Measurements from ENCODE around the gene SUGCT.

The SUGCT gene

DNA sequence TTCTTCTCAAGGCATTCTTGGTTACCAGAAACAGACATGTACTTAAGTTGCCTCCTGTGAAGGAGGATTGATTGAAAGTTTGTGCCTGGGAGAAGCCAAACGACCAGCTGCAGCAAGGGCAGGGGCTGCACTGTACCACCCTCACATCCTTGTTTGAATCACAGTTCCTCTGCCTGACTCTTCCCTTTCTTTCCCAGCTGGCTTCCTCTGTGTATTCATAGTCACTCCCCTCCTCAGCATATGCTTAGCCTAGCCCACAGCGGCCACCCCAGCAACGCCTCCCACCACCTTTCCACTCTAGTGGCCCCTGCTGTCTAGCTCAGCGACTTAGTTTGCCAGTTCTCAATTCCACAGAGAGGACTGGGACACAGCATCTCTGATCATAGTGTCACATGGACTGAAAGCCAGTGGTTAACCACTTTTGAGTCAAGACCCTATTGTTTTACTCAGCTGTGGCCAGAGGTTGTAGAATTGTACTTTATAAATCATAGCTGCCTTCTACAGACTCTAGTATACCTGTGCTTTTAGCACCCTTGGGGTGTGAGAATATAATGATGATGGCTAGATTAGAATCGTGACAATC is 643.0 kb downstream of the SUGCT start:
- DNase-seq (ENCODE audit: low read depth): no peak

DNA sequence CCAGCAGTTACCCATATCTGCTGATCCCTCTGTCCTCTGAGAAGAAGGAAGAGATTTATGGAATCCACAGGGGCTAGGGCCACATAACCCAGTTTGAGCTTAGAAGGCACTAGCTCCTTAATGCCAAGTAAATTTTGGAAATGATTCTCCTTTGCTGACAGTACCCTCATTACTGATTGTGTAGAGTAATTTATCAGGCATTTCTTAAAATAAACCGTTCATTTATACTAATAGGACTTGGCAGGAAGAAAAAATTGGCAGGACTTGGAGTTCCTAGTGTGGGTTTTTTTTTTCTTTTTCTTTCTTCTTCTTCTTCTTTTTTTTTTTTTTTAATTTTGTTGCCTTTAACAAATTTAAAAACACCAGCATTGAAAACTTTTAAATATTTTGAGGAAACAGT is 645.7 kb downstream of the SUGCT start:
- no peak for DNase-seq (ENCODE audit: low read depth)

DNA sequence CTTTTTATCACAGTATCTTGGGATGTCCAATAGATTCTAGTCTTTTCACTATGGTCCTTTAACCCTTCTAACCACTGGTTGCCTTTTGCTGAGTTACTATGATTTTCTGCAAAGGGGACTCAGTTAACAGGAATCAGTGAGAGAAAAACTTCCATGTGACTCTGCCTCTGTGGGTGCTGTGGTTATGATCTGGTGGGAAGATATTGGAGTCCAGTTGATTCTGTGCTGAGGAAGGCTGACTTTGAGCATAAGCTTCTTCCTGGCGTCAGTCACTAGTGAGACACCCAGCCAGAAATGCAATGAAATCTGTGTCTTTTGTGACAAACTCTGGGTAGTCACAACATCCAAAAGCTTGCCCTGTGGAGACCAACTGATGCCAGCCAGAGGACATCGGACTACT is 648.0 kb downstream of the SUGCT start:
- DNase-seq (ENCODE audit: low read depth): no peak

DNA sequence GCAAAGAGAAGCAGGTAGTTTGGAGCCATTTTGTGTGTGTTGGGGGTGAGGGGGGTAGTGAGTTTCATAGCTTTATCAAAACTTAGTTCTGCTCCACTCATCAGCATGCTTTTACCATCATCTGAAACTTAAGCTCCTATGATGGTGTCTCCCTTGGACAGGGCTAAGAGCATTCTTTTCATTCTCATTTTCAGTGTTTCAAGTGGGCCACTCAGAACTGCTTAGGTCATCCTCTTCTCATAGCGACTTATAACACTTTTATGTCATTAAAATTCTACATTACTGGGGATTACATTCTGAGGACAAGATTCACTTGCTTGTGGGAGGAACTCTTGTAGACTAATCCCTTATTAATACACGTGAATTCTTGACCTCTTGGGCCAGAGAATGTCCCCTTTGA is 649.4 kb downstream of the SUGCT start:
- no peak for DNase-seq (ENCODE audit: low read depth)

DNA sequence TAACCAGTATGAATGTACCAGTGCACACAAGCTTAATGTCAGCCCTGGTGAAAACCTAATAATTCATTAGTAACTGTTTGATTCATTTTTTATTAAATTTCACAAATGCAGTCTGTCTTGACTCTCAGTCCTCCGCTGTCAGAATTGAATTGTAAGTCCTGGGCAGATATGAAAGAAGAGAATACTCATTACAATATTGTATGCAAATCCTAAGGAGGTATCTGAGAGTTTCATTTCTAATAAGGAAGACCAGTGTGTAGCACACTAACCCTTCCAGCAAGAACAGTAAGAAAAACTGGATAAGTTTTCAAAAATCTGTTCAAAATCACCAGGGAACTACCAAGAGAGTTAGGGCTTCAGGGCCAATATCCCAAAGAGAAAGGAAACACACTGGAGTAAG is 652.1 kb downstream of the SUGCT start:
- no peak for DNase-seq (ENCODE audit: low read depth)

DNA sequence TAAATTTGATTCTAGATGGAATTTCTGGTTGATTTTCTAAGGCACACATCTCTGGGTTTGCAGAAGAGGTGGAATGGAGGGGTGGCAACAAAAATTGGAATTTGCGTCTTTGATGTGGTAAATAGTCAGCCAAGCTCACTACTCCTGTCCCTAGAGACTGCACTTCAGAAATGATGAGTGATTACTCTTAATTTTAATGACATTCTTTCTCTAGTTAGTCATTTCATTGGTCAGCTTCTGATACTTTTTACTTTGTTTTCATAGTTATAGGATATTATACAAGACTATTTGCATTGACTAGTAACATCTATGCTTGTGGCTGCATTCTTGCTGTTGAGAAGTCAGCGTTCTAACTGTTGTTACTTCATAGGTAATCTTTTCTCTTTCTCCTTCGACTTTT is 658.3 kb downstream of the SUGCT start:
- DNase-seq (ENCODE audit: low read depth): no peak

DNA sequence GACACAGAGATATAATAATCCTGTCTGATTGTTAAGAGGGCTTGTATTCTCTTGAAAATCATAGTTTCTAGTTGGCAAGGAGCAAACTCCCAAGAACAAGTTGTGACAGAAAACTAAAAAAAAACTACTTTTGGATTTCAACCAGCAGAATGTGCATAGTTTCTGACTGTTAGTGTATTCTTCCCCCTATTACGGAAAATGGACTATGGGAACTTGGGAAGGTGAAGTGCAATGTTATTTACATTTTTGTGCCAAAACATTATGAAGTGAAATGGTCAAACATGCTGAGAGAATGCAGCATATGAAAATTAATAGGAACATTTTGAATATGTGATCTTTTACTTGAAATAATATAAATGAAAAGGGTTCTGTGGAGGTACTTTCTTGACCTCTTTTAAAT is 660.8 kb downstream of the SUGCT start:
- no peak for DNase-seq (ENCODE audit: low read depth)

DNA sequence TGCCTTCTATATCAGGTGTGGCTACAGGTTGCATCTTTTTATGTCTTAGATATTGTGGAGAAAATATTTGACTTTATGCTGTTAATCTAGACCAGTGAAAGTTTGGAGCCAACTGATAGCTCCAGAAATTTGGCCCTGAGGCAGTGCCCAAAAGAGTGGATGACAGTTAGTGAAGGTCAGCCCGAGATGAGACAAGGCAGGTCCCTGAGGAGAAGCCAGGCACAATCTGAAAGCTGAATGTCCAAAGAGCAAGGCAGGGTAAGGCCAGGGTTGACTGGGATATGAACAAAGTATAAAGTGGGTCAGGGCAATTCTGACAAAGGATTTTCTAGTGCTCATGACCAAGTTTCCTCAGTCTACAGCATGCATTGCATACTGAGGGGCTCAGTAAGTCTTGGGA is 661.9 kb downstream of the SUGCT start:
- DNase-seq (ENCODE audit: low read depth): no peak

DNA sequence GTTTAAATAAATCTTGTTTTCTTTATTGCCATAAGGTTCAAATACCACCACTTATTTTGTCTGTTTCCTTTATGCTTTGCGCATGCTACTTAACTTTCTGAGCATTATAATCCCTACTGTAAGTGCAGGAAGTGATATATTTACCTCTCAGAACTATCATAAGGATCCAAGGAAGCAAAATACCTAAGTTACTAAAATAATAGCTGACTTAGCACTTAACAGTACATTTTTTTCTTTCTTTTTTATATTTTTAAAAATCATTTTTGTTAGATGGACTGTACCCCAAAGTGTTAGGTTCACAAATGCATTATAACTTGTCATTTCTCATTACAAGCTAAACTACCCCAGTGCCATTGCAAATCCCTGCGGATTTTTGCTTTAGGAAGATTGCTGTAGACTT is 663.8 kb downstream of the SUGCT start:
- no peak for DNase-seq (ENCODE audit: low read depth)

DNA sequence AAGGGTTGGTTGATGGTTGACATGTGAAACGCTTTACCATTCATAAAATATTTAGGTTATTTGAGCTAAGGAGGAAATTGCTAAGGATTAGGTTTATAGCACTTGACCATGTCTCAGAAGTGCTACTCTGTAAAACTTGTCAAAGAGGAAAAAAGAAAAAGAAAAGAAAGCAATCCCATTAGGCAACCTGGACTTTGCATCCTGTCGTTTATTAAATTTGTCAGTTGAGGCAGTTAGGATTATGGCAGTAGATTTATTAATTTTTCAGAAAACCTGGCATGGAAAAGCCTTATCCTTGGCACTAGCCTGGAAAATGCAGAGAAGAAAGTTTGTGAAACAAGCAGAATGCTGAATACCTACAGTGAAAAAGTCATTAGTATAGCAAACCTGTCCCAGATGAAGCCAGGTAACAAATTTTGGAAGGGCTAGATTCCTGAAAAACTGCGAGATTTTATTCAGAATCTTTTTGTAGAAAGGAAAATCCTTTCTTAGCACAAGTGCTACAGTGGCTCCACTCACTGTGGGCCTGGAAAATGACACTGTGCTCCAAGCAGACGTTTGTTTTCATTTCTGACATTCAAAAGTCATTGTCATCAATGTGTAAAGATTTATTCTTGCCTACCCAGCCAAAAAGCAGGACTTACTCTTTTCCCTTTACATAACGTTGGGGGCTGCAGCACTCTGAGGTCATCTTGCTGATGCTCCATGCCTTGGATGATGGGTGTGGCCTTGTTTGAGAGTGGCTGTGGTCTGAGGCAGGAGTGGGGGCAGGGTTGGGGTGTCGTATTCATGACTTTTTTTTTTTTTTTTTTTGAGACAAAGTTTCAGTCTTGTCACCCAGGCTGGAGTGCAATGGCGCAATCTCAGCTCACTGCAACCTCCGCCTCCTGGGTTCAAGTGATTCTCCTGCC is 664.9 kb downstream of the SUGCT start:
- DNase-seq (ENCODE audit: low read depth): no peak

DNA sequence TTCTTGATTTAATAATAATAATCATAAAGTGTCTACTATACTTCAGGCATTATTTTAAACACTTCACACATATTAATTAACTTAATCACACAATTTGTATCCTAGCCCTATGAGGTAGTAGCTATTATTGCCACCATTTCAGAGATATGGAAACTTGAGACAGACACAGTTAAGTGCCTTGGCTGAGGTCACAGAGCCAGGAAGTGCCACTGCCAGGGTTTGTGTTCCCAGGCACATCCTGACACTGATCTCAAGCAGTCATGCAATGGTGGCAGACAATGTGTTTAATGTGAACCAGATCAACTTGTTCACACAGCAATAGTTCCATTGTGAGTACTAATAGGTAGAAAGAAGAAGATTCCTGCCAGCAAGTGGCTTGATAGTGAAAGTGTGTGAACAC is 666.0 kb downstream of the SUGCT start:
- no peak for DNase-seq (ENCODE audit: low read depth)

DNA sequence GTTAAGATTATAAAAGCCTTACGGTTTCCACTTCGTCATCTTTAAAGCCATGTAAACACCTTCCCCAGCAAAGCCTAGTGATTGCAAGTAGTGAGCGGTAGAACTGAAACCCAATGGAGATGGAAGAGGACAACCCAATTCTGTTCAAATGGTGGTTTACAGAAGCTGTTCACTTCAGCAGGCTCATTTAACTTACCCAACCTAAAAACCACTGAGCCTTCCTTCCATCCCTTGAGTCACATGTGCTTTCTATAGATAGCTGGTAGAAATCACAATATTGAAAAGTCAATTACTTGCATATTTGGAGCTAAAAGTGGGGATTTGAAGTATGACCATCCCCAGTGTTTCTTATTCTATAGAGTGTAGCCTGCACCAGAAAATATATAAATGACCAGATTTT is 667.7 kb downstream of the SUGCT start:
- DNase-seq (ENCODE audit: low read depth): no peak

DNA sequence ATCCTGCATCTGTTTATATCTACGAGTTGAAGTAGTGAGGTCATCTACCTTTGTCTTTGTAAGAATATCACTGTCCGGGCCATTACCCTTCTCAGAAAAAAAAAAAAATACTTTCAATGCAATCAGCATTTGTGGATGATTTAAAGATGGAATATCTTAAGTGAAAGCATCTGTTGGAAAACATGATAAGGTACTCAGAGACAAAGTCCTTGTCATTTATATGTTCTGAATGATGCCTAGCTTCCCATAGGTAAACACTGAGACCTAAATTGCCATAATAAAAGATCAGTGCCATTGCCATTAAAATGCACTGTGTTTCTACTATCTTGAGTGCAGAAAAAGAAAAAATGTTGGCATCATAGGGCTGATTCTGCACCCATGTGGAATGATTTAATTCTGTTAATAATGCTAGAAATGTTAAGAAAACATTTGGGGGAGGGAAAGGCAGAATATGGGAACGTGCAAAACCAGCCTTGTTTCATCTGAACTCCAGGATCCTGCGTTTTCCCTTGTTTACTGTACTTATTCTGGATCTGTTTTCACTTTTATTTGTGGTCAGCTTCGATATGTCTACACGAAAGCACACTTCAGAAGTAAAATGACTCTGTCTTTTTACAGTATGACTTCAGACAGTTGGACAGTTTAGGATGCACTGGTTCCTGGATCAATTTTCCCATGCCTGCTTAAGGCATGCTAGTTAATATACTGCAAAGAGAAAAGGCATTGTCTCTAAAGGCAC is 669.8 kb downstream of the SUGCT start:
- DNase-seq (ENCODE audit: low read depth): no peak

DNA sequence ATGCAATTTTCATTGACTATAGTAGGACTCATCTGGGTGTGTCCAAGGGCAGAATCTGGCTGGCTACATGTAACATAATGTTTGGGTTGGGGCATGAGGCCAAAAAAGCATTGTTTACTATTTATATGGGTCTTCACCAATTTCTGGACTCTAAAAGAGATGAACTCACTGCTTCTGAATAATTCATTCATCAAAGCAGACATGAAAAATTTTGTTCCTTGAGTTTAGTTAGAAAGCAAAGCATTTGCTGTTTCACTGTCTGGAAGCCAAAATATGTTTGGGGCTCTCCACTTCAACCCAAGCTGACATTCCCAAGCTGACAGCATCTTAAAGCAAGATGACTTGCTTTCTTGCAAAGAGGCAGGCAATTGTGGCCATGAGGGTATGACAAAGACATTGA is 670.6 kb downstream of the SUGCT start:
- DNase-seq (ENCODE audit: low read depth): no peak

DNA sequence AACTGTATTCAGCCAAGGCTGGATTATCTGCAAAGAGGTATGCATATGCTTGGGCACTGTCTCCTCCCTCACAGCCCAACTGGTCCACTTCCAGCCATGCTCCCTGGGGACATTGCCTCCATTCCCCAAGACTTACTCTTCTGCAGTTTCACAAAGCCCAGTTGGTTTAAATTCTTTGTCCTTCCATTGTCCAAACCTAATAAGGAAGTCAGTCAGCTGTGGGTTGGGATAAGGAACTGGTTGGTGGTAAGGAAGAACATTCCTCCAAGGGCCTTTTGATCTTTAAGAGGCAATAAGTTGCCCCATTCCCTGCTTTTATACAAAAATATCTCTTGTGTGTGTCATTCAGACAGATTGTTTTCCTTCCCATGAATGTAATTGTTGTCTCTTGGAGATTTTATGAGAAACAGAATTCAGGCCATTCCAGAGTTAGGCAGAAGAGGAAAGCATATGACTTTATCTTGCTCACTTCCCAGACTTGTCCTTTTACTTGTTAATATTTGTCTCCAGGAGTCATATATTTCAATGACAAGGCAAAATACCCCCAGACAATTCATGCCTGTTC is 673.7 kb downstream of the SUGCT start:
- peak; percentile 69 for DNase-seq (ENCODE audit: low read depth)

DNA sequence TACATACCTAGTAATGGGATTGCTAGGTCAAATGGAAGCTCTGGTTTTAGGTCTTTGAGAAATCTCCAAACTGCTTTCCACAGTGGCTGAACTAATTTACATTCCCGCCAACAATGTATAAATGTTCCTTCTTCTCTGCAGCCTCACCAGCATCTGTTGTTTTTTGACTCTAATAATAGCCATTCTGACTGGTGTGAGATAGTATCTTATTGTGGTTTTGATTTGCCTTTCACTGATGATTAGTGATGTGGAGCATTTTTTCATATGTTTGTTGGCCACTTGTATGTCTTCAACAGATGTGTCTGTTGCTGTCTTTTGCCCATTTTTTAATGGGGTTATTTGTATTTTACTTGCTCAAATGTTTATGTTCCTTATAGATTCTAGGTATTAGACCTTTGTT is 675.5 kb downstream of the SUGCT start:
- no peak for DNase-seq (ENCODE audit: low read depth)

DNA sequence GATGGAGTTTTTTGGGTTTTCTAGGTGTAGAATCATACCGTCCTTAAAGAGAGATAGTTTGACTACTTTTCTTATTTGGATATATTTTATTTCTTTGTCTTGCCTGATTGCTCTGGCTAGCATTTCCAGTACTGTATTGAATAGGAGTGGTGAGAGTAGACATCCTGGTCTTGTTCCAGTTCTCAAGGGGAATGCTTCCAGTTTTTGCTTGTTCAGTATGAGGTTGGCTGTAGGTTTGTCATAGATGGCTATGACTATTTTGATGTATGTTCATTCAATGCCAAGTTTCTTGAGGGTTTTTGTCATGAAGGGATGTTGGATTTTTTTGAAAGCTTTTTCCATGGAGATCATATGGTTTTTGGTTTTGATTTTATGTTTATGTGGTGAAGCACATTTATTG is 676.9 kb downstream of the SUGCT start:
- DNase-seq (ENCODE audit: low read depth): no peak

DNA sequence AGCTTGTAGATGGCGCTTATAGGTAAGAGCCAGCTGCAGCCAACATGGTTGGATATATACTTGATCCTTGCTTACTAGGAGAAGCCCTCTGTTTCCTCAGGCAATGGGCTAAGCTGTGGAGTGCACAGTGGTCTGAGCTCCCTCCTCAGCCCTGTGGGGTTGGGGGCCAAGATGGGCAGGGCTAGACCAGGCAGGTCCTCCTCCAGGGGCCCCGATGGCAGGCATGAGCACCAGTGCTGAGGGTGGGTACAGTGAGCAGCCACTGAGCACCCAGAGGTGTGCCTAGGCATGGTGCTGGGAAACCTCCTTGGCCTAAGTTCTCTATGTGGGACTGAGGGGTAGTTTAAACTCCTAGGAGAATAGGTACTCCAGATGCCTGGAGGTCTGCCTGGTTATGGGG is 680.2 kb downstream of the SUGCT start:
- no peak for DNase-seq (ENCODE audit: low read depth)

DNA sequence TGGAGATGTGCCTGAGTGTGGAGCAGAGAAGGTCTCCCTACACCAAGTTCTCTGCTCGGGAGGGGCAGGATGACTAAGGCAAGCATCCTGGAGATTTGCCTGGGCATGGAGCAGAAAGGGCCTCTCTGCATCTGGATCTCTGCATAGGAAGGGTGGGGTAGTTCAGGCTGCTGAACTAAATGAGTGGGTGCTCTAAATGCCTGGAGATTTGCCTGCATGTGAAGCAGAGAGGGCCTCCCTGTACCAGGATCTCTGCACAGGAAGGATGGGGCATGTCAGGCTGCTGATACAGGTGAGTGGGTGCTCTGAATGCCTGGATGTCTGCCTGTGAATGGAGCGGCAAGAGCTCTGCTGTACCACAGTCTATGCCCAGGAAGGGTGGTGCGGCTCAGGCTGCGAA is 680.7 kb downstream of the SUGCT start:
- DNase-seq (ENCODE audit: low read depth): peak; percentile 42

DNA sequence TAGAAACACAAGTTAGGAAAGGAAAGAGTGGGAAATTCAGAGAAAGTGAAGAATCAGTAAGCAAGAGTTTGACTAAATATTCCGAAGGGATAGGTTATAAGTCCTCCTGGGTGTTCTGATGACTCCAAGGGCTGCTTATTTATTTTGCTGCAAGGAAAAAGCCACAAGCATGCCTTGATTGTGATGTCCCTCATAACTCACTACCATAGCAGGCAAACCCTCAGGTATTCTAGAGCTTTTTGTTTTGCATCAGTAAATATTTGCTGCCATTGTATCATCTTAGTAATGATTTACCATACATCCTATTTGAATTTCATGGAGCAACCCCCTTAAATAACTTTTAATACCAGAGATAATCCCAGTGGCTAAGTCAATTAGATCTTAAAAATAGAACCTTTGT is 688.1 kb downstream of the SUGCT start:
- no peak for DNase-seq (ENCODE audit: low read depth)

DNA sequence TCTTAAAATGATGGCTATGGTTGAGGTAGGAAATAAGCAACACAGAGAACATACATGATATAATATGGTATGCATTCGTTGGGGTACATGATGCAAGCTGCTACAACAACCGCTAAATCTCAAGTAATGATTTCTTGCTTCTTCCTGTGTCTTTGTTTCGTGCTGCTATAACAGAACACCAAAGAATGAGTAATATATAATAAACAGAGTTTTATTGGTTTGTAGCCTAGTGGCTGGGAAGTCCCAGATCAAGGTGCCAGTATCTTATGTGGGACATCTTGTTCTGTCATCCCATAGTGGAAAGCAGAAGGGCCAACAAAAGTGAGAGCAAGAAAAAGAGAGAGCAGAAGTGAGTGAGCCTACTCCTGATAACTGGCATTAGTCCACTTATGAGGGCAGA is 689.7 kb downstream of the SUGCT start:
- DNase-seq (ENCODE audit: low read depth): no peak

DNA sequence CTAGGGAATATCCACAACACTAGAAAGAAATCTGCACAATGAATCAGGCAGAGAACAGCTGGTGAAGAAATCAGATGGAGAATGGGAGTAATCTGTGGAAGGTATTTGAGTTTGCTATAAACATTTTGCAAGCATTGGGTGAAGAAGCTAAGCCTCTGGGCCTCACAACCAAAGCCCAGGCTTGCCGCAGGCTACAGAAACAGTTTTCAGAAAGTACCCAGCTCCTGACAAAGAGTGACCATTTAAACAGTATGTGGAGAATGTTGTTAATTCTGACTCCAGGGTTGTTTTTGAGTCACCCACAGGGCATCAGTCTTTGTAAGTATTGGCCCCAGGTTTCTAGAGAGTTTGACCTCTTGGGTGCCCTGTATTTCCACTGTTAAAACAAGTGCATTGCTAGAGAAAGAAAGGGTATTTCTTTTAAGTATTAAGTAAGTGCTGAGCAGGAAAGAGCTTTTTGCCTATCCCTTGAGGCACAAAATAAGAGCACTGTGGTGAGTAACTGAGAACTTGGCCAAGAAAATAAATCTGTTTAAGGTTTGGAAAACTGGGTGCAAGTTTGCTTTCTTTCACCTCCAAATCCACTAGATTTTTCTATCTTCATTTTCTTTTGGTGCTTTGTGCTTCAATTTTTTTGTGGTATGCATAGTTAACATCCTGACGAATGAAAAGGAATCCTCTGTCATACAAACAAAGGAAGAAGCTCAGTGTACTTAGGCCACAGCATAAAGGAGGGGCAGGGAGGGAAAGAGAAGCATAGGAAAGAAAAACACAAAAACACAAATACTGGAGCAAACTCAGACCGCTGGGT is 691.8 kb downstream of the SUGCT start:
- DNase-seq (ENCODE audit: low read depth): peak; percentile 83

All from iris pigment epithelial cell (primary cell).